ENCODE results near the gene NFU1. TPM values are rescaled to one million over a fixed set of nuclear protein-coding genes. Genes with fewer than 3 reads are reported as not detected.
"Not testable (repeated sequence)": the region's sequence is repeated elsewhere in the genome, so short reads cannot be mapped to it uniquely, and the experiment has no call there.

The NFU1 gene
- total RNA-seq, 1 donor from 2014 or later = 33.1 TPM

- no peak for DNase-seq (ENCODE audit: low read depth)
Observed at GRCh38 chr2:69387770-69388481, 49.3 kb downstream of the NFU1 start.

DNA sequence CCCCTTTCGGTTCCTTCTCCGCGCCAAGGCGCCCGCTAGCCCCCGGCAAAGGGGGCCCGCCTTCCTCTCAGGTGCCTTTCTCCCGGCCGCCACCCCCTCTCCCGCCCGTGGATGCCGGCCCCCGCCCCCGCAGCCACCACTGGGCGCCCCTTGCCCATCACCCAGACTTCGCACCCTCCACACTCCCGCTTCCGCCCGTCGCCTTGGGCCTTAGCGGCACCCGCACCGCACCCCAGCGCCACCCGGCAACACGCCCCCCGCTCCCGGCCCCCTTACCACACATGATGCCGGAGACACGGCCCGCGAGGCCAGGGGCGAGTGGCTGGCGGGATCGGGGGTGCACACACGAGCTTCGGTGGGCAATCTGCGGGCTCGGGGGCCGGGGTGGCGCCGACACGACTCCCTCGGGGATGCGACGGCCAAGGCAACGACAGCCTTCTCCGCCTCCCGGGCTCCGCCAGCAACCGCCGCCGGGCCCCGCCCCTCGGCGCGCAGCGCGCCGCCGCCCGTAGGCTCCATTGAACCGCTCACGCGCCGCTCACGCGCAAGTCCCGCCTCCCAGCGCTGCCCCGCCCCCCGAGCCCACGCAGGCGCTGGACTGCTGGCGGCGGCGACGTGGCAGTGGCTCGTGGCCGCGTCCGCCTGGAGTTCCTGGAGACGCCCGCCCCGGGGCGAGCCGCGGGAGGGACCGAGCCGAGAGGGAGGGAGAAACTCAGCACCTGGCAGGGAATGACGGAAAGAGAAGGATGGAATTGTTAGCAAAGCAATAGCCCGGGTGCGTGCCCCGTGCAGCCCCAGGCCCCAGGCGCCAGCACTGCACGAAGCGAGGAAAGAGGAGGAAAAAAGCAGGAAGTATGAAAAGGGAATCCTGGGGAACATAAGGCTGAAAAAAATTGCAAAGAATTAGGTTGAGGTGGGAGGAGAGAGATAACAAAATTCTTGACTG, 50.2 kb downstream of the NFU1 start, which contains the start of gene GFPT1:
Gene GFPT1, minus strand, starts transcription at position 439 of the 946 bp plus-strand sequence. Its CDS starts 156 bp downstream, at position 283.
- DNase-seq (ENCODE audit: low read depth) = peak; percentile 95

GRCh38 chr2:69386360-69386759, 50.9 kb downstream of the NFU1 start:
- no peak for DNase-seq (ENCODE audit: low read depth)

GRCh38 chr2:69385443-69386151, 51.6 kb downstream of the NFU1 start:
- no peak for DNase-seq (ENCODE audit: low read depth)

- no peak for DNase-seq (ENCODE audit: low read depth)
Observed at GRCh38 chr2:69384618-69385081, 52.6 kb downstream of the NFU1 start.

DNA sequence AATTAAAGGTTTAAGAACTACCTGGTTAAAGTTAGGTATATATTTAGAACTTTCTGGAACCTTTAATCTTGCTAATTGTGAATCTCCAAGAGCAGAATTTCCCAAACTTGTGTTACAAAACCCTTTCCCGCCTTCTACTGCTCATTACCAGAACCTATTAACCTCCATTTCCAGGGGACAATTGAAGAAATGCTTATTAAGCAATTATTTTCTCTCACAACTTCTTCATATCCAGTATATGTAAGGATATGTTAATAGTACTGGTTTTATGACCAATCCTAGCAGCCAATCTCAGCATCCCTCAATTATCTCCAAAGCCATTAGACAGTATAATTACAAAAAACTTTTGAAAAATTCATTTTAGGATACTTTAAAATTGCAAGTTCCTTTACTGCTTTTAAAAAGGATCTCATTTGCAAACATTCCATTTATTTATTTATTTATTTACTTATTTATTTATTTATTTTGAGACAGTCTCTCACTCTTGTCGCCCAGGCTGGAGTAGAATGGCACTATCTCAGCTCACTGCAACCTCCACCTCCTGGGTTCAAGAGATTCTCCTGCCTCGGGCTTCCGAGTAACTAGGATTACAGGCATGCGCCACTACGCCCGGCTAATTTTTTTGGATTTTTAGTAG, 53.9 kb downstream of the NFU1 start:
- DNase-seq (ENCODE audit: low read depth) = no peak

GRCh38 chr2:69382547-69382946, 54.7 kb downstream of the NFU1 start:
- DNase-seq (ENCODE audit: low read depth) = no peak

- no peak for DNase-seq (ENCODE audit: low read depth)
Observed at GRCh38 chr2:69381337-69381737, 55.9 kb downstream of the NFU1 start.

- no peak for DNase-seq (ENCODE audit: low read depth)
Observed at GRCh38 chr2:69380072-69380917, 56.9 kb downstream of the NFU1 start.

DNA sequence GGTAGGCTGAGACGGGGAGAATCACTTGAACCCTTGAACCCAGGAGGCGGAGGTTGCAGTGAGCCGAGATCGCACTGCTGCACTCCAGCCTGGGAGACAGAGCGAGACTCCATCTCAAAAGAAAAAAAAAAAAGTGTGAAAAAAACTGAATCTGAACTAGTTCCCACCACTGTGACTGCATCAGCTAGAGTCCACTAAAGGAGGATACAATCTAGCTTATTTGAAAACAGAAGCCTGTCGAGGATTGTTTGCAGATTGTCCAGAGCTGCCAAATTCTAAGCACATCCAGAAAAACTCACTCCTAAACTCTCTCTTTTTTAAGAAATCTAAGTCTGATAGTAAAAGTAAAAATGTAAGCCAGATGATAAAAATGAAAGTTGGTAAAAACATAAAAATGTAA, 60.8 kb downstream of the NFU1 start:
- no peak for DNase-seq (ENCODE audit: low read depth)

DNA sequence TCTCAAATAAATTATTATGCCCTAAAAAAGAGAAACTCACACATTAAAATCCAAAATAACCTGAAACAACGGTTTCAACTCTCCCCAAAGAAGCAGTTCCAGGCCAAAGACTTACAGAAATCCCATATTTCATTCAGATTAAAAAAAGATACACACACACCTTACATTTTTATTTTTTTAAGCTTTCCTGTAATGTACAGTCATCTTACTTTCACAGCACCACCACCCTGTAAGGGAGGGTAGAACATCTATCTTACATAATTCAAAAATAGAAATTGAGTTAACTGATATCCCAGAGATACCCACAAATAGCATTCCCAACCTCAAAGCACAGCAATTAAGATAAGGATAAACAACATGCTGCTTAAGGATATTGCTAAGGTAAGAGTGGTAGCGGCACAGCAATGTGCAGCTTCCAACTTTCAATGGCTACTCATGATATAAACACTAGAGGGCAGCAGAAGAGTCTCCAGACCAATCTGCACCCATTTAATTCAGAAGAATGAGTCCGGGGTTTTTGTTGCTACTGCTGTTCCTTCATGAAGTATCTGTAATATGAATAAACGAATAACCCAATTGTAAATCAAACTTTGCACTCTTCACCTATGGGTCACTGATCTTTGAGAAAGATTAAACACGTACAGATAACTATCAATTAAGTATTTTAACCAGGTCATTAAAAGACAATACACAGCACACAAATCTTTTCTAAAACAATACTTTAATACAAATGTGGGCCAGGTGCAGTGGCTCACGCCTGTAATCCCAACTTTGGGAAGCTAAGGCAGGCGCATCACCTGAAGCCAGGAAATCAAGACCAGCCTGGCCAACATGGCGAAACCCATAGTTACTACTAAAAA, 61.5 kb downstream of the NFU1 start:
- peak; percentile 25 for DNase-seq (ENCODE audit: low read depth)

DNA sequence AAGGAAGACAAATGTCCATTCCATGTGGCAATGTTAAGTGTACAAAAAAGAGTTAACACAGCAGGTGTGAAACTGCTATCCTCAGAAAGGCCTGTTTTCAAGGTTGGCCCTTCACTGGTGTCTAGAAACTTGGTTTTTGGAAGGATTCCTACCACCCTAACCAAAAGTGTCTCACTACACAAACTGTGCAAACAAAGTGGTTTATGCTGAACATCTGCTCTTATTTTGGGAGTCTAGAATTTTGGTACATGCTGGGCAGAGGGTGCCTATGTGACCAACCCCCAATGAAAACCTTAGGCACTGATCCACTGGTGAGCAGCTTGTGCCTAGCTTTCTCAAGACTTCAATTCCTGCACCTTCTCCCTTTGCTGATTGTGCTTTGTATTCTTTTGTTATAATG, 64.5 kb downstream of the NFU1 start:
- no peak for DNase-seq (ENCODE audit: low read depth)

DNA sequence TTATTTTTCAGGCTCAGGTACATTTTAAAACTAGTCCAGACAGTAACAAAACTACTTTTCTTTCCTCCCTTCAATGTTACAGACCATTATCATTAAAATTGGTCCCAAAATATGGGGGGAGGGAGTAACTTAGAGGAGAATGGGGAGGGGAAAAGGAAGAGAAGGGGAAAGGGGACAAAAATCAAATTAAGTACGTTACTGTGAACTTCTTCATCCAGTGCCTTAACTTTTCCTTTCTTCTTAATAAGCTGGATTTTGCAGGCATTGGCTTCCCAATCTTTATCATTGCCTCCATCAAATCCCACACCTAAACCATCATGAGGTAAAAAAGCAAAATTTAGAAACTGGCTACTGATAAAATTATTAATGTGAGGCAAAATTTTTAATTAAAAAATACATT, 67.4 kb downstream of the NFU1 start:
- no peak for DNase-seq (ENCODE audit: low read depth)

DNA sequence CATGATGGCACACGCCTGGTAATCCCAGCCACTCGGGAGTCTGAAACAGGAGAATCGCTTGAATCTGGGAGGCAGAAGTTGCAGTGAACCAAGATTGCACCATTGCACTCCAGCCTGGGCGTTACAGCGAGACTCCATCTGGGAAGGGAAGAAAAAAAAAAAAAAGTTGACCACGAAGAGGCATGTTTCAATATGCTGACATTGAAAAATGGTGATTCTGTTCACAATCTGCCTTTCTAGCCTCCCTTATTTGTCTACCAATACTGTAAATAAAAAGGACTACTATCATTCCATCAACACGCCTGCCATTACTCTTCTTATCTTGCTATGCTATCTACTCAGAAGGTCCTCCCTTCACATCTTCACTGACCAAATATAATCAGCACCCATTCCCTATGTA, 68.6 kb downstream of the NFU1 start:
- no peak for DNase-seq (ENCODE audit: low read depth)

DNA sequence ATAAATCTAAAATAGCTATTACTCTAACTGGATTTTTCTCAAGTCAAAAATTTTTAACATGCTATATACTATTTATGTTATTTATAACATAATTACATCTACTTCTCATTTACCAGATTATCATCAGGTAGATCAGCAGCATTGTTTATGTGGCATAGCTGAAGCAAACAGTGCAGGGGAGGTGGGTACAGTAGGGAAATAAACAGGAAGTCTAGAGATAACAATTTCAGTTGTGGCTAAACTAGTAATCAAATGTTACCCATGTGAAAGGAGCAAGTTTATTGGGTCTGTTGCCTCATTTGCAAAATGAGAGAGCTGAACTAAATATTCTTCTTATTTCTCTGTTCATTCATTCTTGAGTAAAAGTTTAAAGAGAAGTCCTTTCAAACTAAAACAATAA, 77.9 kb downstream of the NFU1 start:
- DNase-seq (ENCODE audit: low read depth) = no peak

DNA sequence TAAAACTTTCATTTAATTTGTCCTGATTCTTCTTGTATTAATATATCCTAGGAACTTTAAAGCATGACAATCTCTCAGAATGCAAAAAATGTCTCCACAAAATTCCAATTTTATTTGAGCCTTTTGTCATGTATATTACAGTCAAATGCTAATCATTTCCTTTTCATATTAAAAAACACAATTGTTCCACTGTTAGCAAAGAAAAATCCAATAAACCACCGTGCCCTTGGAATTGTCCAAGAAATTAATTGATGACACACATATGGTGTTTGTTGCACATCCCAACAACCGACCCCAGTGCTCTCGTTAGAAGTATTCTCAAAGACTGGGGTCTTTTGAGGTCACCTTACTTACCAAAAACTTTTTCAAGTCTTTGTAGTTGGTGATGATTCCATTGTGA, 78.3 kb downstream of the NFU1 start:
- DNase-seq (ENCODE audit: low read depth) = no peak

DNA sequence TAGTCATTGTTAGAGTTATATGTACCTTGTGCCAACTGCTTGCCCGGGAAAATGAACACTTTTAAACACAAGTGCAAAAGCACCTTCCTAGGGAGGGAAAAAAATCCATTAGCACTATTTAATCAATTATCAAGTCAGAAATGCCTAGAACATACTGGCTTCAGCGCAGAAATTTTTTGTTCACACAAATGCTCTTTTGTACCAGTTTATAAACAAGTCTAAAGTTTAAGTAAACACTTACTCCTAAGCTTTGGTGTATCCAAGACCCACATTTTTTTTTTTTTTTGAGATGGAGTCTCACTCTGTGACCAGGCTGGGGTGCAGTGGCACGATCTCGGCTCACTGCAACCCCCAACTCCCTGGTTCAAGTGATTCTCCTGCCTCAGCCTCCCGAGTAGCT, 80.8 kb downstream of the NFU1 start:
- DNase-seq (ENCODE audit: low read depth) = no peak

DNA sequence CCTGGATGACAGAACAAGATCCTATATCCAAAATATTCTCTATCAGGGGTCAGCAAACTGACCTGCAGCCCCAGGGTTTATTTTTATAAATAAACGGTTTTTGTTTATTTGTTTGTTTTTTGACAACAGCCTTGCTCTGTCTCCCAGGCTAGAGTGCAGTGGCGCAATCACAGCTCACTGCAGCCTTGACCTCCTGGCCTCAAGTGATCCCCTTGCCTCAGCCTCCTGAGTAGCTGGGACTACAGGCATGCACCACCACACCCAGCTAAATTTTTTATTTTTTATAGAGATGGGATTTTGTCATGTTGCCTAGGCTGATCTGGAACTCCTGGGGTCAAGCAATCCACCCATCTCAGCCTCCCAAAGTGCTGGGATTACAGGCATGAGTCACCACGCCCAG, 82.3 kb downstream of the NFU1 start:
- DNase-seq (ENCODE audit: low read depth) = not testable (repeated sequence)

DNA sequence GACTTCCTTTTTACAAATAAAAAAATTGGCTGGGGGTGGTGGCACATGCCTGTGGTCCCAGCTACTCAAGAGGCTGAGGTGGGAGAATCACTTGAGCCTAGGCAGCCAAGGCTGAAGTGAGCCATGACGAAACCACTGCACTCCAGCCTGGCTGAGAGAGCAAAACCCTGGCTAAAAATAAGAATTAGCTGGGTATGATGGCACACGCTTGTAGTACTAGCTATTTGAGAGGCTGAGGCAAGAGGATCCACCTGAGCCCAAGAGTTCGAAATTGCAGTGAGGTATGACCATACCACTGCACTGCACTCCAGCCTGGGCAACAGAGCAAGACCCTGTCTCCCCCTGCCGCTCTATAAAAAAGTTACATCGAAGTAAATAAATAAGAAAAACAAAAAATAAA, 83.9 kb downstream of the NFU1 start:
- peak; percentile 61 for DNase-seq (ENCODE audit: low read depth)
